Measurements from ENCODE around the gene LCE2B.
"Not testable (repeated sequence)": the region's sequence is repeated elsewhere in the genome, so short reads cannot be mapped to it uniquely, and the experiment has no call there.

- not testable (repeated sequence) for TF ChIP-seq EP300 (IDR thresholded peaks at IDR 0.05; ENCODE audit: borderline replicate concordance in 1 of 2, control insufficient read depth in 1 of 2, low read depth in 2 of 2, low read length in 2 of 2); CTCF (IDR thresholded peaks at IDR 0.05 in 2 of 3, conservative IDR thresholded peaks at IDR 0.05 in 1 of 3; ENCODE audit: control insufficient read depth in 2 of 3, extremely low read depth in 1 of 3, insufficient read depth in 1 of 3, low read depth in 3 of 3, low read length in 3 of 3); CEBPZ (IDR thresholded peaks at IDR 0.05; ENCODE audit: low read depth, low read length); ZBTB33 (IDR thresholded peaks at IDR 0.05); BHLHE40 (IDR thresholded peaks at IDR 0.05; ENCODE audit: borderline replicate concordance in 1 of 2, low read depth in 2 of 2, low read length in 1 of 2); ELK1 (IDR thresholded peaks at IDR 0.05; ENCODE audit: low read depth, low read length); TAF1 (IDR thresholded peaks at IDR 0.05; ENCODE audit: borderline replicate concordance, low read depth, low read length); SIN3A (IDR thresholded peaks at IDR 0.05; ENCODE audit: low read depth, low read length); MYC (IDR thresholded peaks at IDR 0.05; ENCODE audit: insufficient read depth, insufficient read length, insufficient replicate concordance, low read length, severe bottlenecking); TCF12 (IDR thresholded peaks at IDR 0.05; ENCODE audit: low read depth, low read length); KDM1A (IDR thresholded peaks at IDR 0.05; ENCODE audit: borderline replicate concordance); SREBF2 (IDR thresholded peaks at IDR 0.05; ENCODE audit: low read length); POLR2AphosphoS5 (IDR thresholded peaks at IDR 0.05; ENCODE audit: low read length)
Measured at GRCh38 chr1:152685823-152686222, at the start of gene LCE2B.
